ENCODE measurements around the gene SIK3.

Gene SIK3

DNA sequence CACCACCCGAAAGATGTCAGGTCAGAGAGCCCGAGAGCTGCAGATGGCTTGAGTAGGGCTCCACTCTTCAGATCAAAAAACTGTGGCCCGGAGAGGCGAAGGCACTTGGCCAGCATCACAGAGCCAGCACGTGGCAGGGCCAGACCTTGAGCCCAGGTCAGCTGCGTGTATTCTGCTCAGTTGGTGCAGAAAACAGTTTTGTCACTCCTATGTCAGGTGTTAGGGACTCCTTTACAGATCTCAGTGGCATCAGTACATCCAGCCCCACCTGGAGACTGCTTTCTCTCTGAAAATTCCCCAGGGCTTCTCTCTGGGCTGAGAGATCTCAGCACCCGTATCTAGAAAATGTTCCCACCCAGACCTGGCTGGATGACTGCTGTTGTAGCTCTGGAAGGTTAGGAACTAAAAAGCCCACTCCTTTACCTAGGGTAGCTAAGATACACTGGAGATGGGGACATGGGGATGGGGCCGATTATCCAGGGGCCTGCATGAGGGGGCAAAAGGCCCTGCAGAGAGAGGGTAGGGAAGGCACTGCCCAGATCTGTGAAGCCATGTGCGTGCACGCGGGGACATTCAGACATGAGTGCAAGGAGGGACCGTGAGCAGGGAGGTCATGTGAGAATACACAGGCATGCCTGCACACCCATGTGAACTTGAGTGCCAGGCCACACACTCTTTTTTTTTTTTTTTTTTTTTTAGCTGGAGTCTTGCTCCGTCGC is 264.3 kb downstream of the SIK3 start:
- no peak for DNase-seq

DNA sequence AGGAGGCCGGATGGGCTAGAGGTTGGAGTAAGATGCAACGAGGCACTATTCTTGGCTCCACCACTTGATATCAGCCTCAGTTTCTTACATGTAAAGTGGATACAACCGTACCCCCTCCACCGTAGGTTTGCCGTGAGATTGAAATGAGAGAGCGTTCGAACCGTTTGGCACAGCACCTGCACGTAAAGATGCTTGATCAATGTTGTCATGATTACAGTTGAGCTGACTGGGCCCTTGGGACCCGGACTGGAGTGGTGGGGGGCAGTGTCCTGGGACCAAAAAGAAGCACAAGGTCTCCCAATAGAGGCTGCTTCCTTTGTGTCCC is 264.8 kb downstream of the SIK3 start:
- no peak for DNase-seq

DNA sequence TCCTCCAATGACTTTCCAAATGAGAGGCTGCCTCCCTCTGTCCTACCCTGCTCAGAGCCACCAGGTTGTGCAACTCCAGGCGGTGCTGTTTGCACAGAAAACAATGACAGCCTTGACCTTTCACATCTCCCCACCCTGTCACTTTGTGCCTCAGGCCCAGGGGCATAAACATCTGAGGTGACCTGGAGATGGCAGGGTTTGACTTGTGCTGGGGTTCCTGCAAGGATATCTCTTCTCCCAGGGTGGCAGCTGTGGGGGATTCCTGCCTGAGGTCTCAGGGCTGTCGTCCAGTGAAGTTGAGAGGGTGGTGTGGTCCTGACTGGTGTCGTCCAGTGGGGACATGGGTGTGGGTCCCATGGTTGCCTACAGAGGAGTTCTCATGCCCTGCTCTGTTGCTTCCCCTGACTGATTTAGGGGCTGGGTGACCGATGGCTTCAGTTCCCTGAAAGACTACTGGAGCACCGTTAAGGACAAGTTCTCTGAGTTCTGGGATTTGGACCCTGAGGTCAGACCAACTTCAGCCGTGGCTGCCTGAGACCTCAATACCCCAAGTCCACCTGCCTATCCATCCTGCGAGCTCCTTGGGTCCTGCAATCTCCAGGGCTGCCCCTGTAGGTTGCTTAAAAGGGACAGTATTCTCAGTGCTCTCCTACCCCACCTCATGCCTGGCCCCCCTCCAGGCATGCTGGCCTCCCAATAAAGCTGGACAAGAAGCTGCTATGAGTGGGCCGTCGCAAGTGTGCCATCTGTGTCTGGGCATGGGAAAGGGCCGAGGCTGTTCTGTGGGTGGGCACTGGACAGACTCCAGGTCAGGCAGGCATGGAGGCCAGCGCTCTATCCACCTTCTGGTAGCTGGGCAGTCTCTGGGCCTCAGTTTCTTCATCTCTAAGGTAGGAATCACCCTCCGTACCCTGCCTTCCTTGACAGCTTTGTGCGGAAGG is 265.6 kb downstream of the SIK3 start:
- no peak for DNase-seq

DNA sequence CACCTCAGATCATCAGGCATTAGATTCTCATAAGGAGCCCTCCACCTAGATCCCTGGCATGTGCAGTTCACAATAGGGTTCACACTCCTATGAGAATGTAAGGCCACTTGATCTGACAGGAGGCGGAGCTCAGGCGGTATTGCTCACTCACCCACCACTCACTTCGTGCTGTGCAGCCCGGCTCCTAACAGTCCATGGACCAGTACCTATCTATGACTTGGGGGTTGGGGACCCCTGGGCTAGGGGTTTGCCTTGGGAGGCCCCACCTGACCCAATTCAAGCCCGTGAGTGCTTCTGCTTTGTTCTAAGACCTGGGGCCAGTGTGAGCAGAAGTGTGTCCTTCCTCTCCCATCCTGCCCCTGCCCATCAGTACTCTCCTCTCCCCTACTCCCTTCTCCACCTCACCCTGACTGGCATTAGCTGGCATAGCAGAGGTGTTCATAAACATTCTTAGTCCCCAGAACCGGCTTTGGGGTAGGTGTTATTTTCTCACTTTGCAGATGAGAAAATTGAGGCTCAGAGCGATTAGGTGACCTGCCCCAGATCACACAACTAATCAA is 266.4 kb downstream of the SIK3 start:
- DNase-seq = no peak

DNA sequence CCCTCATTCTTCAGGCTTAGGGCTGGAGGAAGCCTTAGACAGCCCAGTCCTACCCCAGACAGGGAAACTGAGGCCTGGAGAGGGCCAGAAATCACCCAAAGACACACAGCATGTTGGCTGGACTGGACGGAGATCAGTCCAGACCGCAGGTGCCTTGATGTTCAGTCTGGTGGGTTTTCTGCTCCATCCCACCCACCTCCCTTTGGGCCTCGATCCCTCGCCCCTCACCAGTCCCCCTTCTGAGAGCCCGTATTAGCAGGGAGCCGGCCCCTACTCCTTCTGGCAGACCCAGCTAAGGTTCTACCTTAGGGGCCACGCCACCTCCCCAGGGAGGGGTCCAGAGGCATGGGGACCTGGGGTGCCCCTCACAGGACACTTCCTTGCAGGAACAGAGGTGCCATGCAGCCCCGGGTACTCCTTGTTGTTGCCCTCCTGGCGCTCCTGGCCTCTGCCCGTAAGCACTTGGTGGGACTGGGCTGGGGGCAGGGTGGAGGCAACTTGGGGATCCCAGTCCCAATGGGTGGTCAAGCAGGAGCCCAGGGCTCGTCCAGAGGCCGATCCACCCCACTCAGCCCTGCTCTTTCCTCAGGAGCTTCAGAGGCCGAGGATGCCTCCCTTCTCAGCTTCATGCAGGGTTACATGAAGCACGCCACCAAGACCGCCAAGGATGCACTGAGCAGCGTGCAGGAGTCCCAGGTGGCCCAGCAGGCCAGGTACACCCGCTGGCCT is 267.9 kb downstream of the SIK3 start:
- no peak for DNase-seq

DNA sequence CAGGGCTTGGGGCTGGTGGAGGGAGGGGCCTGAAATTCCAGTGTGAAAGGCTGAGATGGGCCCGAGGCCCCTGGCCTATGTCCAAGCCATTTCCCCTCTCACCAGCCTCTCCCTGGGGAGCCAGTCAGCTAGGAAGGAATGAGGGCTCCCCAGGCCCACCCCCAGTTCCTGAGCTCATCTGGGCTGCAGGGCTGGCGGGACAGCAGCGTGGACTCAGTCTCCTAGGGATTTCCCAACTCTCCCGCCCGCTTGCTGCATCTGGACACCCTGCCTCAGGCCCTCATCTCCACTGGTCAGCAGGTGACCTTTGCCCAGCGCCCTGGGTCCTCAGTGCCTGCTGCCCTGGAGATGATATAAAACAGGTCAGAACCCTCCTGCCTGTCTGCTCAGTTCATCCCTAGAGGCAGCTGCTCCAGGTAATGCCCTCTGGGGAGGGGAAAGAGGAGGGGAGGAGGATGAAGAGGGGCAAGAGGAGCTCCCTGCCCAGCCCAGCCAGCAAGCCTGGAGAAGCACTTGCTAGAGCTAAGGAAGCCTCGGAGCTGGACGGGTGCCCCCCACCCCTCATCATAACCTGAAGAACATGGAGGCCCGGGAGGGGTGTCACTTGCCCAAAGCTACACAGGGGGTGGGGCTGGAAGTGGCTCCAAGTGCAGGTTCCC is 268.6 kb downstream of the SIK3 start, which contains the start of gene APOC3:
TSS of gene APOC3 (plus strand) at position 383 of the 659 bp plus-strand sequence. CDS start 676 bp downstream, outside the sequence.
- no peak for DNase-seq

DNA sequence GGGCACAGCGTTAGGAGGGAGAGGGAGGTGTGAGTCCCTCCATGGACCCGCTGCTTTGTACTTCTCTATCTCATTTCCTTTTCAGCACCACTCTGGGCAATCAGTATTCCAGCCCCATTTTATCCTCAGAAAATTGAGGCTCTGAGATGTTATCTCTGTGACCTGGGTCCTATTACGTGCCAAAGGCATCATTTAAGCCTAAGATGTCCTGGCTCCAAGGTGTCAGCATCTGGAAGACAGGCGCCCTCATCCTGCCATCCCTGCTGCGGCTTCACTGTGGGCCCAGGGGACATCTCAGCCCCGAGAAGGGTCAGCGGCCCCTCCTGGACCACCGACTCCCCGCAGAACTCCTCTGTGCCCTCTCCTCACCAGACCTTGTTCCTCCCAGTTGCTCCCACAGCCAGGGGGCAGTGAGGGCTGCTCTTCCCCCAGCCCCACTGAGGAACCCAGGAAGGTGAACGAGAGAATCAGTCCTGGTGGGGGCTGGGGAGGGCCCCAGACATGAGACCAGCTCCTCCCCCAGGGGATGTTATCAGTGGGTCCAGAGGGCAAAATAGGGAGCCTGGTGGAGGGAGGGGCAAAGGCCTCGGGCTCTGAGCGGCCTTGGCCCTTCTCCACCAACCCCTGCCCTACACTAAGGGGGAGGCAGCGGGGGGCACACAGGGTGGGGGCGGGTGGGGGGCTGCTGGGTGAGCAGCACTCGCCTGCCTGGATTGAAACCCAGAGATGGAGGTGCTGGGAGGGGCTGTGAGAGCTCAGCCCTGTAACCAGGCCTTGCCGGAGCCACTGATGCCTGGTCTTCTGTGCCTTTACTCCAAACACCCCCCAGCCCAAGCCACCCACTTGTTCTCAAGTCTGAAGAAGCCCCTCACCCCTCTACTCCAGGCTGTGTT is 269.4 kb downstream of the SIK3 start:
- DNase-seq = no peak

- no peak for DNase-seq
These were observed 270.8 kb downstream of the SIK3 start for GRCh38 chr11:116827461-116827860.

DNA sequence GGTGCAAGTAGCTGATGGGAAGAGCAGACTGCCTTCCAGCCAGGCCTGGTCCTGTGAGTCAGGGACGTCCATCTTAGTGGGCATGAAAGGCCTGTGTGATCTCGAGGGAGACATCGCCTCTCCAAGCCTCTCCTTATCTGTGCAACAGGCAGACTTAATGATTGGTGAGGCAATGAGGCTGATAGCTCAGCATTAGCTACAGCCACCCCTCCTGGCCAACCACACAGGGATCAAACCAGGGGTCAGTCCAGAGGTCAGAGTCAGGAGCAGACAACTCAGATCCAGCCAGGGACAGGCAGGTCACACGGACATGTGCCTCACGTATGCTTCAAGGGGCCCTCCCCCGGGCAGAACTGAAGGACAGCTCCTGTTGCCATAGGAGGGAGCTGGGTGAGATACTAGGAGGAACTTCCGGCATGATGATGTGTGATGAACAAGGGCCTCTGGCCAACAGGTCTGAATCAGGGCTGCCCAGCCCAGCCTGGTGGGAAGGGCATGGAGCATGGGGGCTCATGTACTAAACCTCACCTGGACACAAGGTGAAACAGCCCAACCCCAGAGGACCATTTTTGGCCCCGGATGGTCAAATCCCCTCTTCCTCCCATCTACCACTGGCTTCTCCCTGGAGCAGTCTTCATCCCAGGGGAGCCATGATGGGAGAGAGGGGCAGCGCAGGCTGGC is 271.3 kb downstream of the SIK3 start:
- DNase-seq = no peak

GRCh38 chr11:116825854-116826750 is 272.1 kb downstream of the SIK3 start:
- DNase-seq = no peak

- no peak for DNase-seq
These were observed 272.8 kb downstream of the SIK3 start for GRCh38 chr11:116825434-116825833.

DNA sequence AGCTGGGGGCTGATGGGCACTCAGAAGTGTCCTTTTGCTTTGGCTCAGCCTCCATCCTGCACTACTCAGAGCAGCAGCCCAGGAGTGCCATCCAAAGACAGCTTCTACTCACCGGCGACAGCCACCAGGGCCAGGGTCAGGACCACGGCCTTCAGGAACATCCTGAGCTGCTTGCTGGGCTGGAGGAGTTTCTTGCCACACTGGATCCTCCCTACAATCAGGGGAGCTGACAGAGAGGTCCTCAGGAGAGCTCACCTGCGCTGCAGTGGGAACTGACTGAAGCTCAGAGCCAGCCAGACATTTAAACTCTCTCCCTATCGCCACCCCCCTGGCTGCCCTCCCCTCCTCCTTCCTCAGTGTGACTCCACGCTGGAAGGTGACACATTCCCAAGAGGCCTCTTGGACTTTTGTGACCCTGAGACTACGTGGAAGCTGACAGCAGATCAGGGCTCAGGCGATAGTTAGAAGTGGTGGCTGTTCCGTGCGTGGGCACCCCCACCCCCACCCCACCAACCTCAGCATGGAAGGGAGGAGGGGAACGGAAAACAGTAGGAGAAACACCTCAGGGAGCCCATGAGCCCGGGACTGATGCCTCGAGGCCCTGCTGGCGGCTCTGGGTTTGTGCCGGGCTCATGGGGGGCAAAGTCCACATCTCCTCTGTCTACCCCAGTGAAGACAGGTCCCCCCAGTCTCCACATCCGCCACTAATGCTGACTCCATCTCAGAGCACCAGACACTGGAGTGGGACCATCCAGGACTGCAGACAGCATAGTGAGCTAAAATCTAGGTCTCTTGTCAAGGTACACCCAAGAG is 275.0 kb downstream of the SIK3 start, which contains the start of gene APOA4:
TSS of gene APOA4 (minus strand) at position 274 of the 813 bp plus-strand sequence. CDS start at position 161, 113 bp downstream.
- DNase-seq = no peak

DNA sequence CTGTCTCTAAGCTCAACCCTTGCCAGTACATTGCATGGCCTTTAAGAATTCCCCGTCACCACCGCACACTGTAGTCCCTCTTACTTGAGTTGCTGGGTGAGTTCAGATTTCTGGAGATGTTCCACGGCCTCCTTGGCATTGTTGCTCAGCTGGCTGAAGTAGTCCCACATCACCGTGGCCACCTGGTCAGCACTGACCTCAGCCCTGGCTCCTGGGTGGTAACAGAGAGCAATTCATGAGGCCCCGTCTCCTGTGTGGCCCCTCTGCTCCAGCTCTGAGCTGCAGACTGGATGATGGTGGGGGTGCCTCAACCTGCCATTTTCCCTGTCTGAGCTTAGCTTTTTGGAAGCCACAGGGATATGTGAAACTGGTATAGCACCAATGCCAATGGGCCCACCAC is 275.7 kb downstream of the SIK3 start:
- no peak for DNase-seq

GRCh38 chr11:116821050-116821918 is 276.9 kb downstream of the SIK3 start:
- DNase-seq = no peak

- DNase-seq = no peak
These were observed 279.2 kb downstream of the SIK3 start for GRCh38 chr11:116819049-116819448.

GRCh38 chr11:116814502-116814901 is 283.7 kb downstream of the SIK3 start:
- no peak for DNase-seq

DNA sequence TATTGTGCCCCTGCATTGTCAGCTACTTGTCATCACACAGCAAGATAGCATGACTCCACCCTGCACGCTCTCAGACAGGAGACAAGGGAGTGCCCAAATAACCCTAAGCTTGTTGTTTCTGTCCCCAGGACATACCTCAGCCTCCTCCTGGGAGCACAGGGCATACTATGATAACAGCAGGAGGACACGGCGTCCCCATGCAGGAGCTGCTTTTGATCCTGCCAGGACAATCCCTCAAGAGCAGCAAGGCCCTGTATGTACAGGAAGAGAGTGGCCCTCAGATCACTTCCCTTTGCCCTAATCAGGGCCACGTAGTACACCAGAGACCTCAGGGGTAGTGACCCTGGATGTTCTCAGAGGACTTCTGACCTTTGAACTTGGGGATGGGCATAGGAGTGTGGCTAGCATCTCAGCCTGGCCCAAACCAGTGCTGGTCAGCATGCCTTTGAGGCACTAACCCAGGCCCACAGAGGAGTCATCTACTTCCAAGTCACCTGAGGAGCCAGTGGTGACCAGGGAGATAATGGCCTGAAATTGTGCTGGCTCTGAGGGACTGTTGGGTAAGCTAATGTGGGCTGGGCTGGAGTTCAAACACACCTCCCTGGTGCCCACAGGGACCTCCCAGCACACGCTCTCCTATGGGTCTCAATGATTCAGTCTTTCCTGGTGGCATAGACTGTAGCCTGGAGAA is 284.3 kb downstream of the SIK3 start:
- no peak for DNase-seq

Measured in activated CD4-positive, CD25-positive, alpha-beta regulatory T cell treated with anti-CD3 and anti-CD28 coated beads, Interleukin-2, amount 50 U/mL, for 72 hours (primary cell).